ENCODE measurements around the gene EEF1B2.

DNA sequence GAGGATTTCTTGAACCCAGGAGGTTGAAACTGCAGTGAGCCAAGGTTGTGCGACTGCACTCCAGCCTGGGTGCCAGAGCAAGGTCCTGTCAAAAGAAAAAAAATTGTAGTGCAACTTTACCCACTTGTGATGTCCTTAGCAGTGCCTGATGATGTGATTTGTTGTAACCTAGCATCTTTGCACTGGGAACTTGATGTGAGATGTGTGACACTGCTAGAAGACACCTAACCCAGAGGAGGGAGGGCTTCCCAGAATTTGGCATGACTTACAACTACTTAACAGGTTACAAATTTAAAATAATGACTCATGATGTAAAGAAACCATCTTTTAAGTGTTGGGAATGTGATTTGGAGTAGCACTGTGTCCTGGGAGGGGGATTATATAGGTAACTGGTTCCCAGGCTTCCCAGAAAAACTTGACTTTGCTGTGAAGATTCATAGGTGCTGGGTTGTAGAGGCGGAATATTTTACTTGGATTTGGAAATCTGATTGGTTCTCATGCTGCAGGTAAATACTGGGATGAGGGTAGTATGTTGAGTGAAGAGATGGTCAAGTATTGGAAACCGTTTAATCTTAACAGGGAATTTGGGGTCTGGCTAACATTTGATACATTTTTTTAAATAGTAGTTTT is 3.7 kb downstream of the EEF1B2 start:
- TF ChIP-seq, protein P1, sequence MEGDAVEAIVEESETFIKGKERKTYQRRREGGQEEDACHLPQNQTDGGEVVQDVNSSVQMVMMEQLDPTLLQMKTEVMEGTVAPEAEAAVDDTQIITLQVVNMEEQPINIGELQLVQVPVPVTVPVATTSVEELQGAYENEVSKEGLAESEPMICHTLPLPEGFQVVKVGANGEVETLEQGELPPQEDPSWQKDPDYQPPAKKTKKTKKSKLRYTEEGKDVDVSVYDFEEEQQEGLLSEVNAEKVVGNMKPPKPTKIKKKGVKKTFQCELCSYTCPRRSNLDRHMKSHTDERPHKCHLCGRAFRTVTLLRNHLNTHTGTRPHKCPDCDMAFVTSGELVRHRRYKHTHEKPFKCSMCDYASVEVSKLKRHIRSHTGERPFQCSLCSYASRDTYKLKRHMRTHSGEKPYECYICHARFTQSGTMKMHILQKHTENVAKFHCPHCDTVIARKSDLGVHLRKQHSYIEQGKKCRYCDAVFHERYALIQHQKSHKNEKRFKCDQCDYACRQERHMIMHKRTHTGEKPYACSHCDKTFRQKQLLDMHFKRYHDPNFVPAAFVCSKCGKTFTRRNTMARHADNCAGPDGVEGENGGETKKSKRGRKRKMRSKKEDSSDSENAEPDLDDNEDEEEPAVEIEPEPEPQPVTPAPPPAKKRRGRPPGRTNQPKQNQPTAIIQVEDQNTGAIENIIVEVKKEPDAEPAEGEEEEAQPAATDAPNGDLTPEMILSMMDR (conservative IDR thresholded peaks at IDR 0.05; ENCODE audit: low read depth in 2 of 2), result no peak
- no peak for TF ChIP-seq EZH2phosphoT487 (IDR thresholded peaks at IDR 0.05; ENCODE audit: unreplicated experiment)
- TF ChIP-seq CREB1 (CRISPR knock-in tag; IDR thresholded peaks at IDR 0.05; ENCODE audit: low read depth), result no peak
- no peak for TF ChIP-seq EZH2 (IDR thresholded peaks at IDR 0.05; ENCODE audit: low read depth, unreplicated experiment)
- TF ChIP-seq, protein P2, sequence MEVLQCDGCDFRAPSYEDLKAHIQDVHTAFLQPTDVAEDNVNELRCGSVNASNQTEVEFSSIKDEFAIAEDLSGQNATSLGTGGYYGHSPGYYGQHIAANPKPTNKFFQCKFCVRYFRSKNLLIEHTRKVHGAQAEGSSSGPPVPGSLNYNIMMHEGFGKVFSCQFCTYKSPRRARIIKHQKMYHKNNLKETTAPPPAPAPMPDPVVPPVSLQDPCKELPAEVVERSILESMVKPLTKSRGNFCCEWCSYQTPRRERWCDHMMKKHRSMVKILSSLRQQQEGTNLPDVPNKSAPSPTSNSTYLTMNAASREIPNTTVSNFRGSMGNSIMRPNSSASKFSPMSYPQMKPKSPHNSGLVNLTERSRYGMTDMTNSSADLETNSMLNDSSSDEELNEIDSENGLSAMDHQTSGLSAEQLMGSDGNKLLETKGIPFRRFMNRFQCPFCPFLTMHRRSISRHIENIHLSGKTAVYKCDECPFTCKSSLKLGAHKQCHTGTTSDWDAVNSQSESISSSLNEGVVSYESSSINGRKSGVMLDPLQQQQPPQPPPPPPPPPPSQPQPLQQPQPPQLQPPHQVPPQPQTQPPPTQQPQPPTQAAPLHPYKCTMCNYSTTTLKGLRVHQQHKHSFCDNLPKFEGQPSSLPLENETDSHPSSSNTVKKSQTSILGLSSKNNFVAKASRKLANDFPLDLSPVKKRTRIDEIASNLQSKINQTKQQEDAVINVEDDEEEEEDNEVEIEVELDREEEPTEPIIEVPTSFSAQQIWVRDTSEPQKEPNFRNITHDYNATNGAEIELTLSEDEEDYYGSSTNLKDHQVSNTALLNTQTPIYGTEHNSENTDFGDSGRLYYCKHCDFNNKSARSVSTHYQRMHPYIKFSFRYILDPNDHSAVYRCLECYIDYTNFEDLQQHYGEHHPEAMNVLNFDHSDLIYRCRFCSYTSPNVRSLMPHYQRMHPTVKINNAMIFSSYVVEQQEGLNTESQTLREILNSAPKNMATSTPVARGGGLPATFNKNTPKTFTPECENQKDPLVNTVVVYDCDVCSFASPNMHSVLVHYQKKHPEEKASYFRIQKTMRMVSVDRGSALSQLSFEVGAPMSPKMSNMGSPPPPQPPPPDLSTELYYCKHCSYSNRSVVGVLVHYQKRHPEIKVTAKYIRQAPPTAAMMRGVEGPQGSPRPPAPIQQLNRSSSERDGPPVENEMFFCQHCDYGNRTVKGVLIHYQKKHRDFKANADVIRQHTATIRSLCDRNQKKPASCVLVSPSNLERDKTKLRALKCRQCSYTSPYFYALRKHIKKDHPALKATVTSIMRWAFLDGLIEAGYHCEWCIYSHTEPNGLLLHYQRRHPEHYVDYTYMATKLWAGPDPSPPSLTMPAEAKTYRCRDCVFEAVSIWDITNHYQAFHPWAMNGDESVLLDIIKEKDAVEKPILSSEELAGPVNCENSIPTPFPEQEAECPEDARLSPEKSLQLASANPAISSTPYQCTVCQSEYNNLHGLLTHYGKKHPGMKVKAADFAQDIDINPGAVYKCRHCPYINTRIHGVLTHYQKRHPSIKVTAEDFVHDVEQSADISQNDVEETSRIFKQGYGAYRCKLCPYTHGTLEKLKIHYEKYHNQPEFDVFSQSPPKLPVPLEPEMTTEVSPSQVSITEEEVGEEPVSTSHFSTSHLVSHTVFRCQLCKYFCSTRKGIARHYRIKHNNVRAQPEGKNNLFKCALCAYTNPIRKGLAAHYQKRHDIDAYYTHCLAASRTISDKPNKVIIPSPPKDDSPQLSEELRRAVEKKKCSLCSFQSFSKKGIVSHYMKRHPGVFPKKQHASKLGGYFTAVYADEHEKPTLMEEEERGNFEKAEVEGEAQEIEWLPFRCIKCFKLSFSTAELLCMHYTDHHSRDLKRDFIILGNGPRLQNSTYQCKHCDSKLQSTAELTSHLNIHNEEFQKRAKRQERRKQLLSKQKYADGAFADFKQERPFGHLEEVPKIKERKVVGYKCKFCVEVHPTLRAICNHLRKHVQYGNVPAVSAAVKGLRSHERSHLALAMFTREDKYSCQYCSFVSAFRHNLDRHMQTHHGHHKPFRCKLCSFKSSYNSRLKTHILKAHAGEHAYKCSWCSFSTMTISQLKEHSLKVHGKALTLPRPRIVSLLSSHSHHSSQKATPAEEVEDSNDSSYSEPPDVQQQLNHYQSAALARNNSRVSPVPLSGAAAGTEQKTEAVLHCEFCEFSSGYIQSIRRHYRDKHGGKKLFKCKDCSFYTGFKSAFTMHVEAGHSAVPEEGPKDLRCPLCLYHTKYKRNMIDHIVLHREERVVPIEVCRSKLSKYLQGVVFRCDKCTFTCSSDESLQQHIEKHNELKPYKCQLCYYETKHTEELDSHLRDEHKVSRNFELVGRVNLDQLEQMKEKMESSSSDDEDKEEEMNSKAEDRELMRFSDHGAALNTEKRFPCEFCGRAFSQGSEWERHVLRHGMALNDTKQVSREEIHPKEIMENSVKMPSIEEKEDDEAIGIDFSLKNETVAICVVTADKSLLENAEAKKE (CRISPR knock-in tag; IDR thresholded peaks at IDR 0.05), result no peak
- peak; percentile 24; the same call in 1 of the 2 replicates for TF ChIP-seq POLR2AphosphoS5 (IDR thresholded peaks at IDR 0.05; ENCODE audit: low read depth)

Measured in GM23338 (cell line).